SU-DHL-6 (cell line): ENCODE measurements around the gene GLIPR1.

Experiments used
- H2AFZ ChIP-seq: fragments of 200-600 bp; sonication (generic); 2 replicates; pipeline ENCODE4 v1.6.1; 2014; ENCODE audit warnings: low read depth, mild to moderate bottlenecking, moderate library complexity, mixed read lengths, antibody characterized with exemption, low read length; ENCODE audit not compliant: severe bottlenecking
- H3F3A ChIP-seq: fragments of 200-600 bp; shearing (Covaris generic); 2 replicates; pipeline ENCODE4 v1.6.0; 2016; ENCODE audit warnings: antibody characterized with exemption, mild to moderate bottlenecking; ENCODE audit not compliant: insufficient read depth
- H3K27ac ChIP-seq: fragments of 200-600 bp; sonication (generic); 2 replicates; pipeline ENCODE4 v1.5.1; 2016; ENCODE audit warnings: low read depth, mild to moderate bottlenecking, low read length, moderate library complexity, mixed read lengths
- H3K27me3 ChIP-seq: fragments of 200-600 bp; sonication (generic), shearing (Covaris generic); 2 replicates; pipeline ENCODE4 v1.6.0; 2014; ENCODE audit warnings: mild to moderate bottlenecking, low read length
- H3K36me3 ChIP-seq: fragments of 200-600 bp; sonication (generic); 2 replicates; pipeline ENCODE4 v1.6.1; 2014; ENCODE audit warnings: mild to moderate bottlenecking, low read length, mixed read lengths
- H3K4me2 ChIP-seq: fragments of 300-600, 200-600 bp; shearing (Covaris generic), sonication (generic); 2 replicates; pipeline ENCODE4 v1.6.0; 2014; ENCODE audit warnings: low read length, low read depth, mild to moderate bottlenecking; ENCODE audit not compliant: poor library complexity, severe bottlenecking
- H3K4me3 ChIP-seq: fragments of 200-600 bp; sonication (generic); 2 replicates; pipeline ENCODE4 v1.5.1; 2014; ENCODE audit warnings: antibody characterized with exemption, low read length, mild to moderate bottlenecking, mixed read lengths; ENCODE audit not compliant: insufficient read depth, poor library complexity, severe bottlenecking
- H3K79me2 ChIP-seq: fragments of 200-600 bp; sonication (generic); 2 replicates; pipeline ENCODE4 v1.6.1; 2014; ENCODE audit warnings: mild to moderate bottlenecking, low read length, moderate library complexity; ENCODE audit not compliant: insufficient read depth
- H3K9ac ChIP-seq: fragments of 200-600 bp; sonication (generic); 2 replicates; pipeline ENCODE4 v1.7.0; 2014; ENCODE audit warnings: mild to moderate bottlenecking, low read length
- H3K9me2 ChIP-seq: fragments of 200-600 bp; sonication (generic); replicated peaks from 2 replicates; pipeline ENCODE4 v1.6.1; 2014; ENCODE audit warnings: low read length; ENCODE audit not compliant: insufficient read depth
- H3K9me3 ChIP-seq: fragments of 200-600 bp; sonication (generic); 2 replicates; pipeline ENCODE4 v1.6.1; 2014; ENCODE audit warnings: low read length, mixed read lengths; ENCODE audit not compliant: insufficient read depth
- H4K20me1 ChIP-seq: fragments of 200-600 bp; sonication (generic); 2 replicates; pipeline ENCODE4 v1.6.1; 2014; ENCODE audit warnings: low read depth, mild to moderate bottlenecking, antibody characterized with exemption, low read length, moderate library complexity, mixed read lengths
- EZH2phosphoT487 ChIP-seq: fragments of 200-600 bp; sonication (generic), shearing (Covaris generic); conservative IDR thresholded peaks from 2 replicates; pipeline ENCODE4 v1.6.1; 2018; ENCODE audit warnings: mild to moderate bottlenecking, antibody characterized with exemption, low read length, moderate library complexity, mixed read lengths
- TF ChIP-seq, protein P1 (sequence below): fragments of 200-600 bp; sonication (generic); IDR thresholded peaks from one replicate; pipeline ENCODE4 v1.5.1; 2017; ENCODE audit warnings: antibody characterized with exemption, mild to moderate bottlenecking, low read length, moderate library complexity; ENCODE audit not compliant: insufficient read depth, poor library complexity, severe bottlenecking

The GLIPR1 gene

DNA sequence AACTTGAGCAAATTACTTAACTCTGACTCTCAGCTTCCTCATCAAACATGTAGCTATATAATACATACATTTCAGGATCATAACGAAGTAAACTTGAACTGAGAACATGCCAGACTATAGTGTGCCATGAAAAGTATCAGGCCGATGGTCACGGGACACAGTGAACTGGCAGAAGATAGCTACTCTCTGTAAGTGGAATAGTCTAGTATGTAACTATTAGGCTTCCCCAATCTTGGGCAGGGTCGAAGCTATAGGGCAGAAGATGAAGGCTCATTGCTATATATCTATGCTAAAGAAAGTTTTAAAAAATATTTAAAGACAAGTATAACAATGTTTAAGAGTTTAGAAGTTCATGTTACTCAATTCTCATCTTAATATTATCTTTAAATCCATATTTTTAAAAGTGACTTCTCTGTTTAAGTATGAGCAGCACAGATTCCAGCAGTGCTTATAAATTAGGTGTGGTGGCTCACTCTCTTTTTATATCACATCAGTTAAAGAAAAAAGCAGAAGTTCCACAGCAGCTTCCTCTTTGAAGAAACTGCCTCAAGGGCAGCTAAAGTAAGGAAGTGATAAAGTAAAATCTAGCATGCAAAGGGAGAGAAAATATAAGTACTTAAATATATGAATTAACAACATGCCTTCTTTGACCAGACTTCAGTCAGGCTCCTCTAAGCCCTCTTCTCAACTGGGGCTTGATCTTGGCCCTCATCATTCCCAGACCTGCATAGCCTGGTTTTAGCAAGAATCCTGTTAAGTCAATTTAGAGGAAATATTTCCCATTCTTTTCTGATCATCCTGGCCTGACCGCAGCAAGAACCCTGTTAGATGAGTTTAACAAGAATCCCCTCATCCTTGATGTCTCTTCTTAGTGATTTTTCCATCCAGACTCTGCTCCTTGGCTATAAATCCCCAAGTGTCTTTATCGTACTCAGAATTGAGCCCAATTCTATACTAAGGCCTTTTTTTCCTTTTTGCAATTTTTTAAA lies 8.4 kb upstream of the GLIPR1 start:
- H2AFZ ChIP-seq: peak overlapping the region; percentile 64

DNA sequence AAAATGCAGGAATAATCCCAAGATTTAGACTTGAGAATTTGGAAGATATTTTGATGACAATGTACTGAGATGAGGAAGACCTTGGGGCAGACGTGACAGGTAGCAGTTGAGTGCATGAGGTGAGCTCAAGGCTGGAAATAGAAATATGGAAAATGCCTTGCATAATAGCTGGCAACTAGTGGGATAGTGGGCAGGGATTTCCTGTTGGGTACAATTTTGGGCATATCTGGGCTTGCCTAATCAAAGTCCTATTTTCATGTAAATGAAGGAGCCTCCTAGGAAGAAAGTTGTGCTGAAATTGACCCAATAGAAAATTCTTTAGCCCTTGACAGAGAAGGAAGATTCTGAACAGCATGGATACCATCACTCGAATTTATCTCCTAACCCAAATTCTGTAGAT lies 6.4 kb upstream of the GLIPR1 start:
- Histone ChIP-seq H4K20me1 (no peaks in the 10 kb centered on the region), H3K9me3 (no peaks in the 10 kb centered on the region), H2AFZ (no peak overlapping the region), H3K4me2 (no peak overlapping the region), H3K27ac (no peak overlapping the region), H3K79me2 (no peaks in the 10 kb centered on the region), H3F3A (no peaks in the 10 kb centered on the region), H3K4me3 (no peak overlapping the region), H3K36me3 (no peaks in the 10 kb centered on the region), H3K27me3 (no peaks in the 10 kb centered on the region), H3K9ac (no peak overlapping the region), H3K9me2 (no peaks in the 10 kb centered on the region)
- TF ChIP-seq EZH2phosphoT487: no peak
- TF ChIP-seq, protein P1, sequence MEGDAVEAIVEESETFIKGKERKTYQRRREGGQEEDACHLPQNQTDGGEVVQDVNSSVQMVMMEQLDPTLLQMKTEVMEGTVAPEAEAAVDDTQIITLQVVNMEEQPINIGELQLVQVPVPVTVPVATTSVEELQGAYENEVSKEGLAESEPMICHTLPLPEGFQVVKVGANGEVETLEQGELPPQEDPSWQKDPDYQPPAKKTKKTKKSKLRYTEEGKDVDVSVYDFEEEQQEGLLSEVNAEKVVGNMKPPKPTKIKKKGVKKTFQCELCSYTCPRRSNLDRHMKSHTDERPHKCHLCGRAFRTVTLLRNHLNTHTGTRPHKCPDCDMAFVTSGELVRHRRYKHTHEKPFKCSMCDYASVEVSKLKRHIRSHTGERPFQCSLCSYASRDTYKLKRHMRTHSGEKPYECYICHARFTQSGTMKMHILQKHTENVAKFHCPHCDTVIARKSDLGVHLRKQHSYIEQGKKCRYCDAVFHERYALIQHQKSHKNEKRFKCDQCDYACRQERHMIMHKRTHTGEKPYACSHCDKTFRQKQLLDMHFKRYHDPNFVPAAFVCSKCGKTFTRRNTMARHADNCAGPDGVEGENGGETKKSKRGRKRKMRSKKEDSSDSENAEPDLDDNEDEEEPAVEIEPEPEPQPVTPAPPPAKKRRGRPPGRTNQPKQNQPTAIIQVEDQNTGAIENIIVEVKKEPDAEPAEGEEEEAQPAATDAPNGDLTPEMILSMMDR: no peak

More for the DNA sequence above, 8.4 kb upstream of the GLIPR1 start:
- H3K4me2 ChIP-seq: peak overlapping the region; percentile 56
- no peak for TF ChIP-seq EZH2phosphoT487
- TF ChIP-seq, protein P1: no peak
- H3K27me3 ChIP-seq: no peaks in the 10 kb centered on the region
- no peaks in the 10 kb centered on the region for H3K79me2 ChIP-seq
- H3F3A ChIP-seq: no peaks in the 10 kb centered on the region
- H3K9me3 ChIP-seq: no peaks in the 10 kb centered on the region
- H4K20me1 ChIP-seq: no peaks in the 10 kb centered on the region
- peak overlapping the region; percentile 8 for H3K4me3 ChIP-seq
- peak overlapping the region; percentile 54 for H3K9ac ChIP-seq
- H3K27ac ChIP-seq: peak overlapping the region; percentile 75
- no peaks in the 10 kb centered on the region for H3K9me2 ChIP-seq
- no peaks in the 10 kb centered on the region for H3K36me3 ChIP-seq

DNA sequence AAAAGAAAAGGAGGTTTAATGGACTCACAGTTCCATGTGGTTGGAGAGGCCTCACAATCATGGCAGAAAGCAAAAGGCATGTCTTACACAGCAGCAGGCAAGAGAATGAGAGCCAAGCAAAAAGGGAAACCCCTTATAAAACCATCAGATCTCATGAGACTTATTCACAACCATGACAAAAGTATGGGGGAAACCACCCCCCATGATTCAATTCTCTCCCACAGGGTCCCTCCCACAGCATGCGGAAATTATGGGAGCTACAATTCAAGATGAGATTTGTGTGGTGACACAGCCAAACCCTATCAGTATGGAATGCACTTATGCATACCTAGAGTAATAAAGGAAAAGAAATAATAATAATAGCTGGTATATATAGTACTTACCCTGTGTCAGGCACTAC lies 4.5 kb upstream of the GLIPR1 start:
- Histone ChIP-seq H3K79me2 (no peaks in the 10 kb centered on the region), H3K27ac (no peak overlapping the region), H3K9me2 (no peaks in the 10 kb centered on the region), H3K4me2 (no peak overlapping the region), H4K20me1 (no peaks in the 10 kb centered on the region), H3K4me3 (no peak overlapping the region), H3K36me3 (no peaks in the 10 kb centered on the region), H3K9me3 (no peaks in the 10 kb centered on the region), H3K27me3 (no peaks in the 10 kb centered on the region), H2AFZ (no peak overlapping the region), H3F3A (0 out of 2 replicates have a peak, but pooled peaks cover 3% of the 10 kb centered on the region), H3K9ac (no peak overlapping the region)
- TF ChIP-seq, protein P1: no peak
- no peak for TF ChIP-seq EZH2phosphoT487
